Smooth muscle cell (in vitro differentiated cells): ENCODE measurements around the gene SLC16A3. TPM values are rescaled to one million over a fixed set of nuclear protein-coding genes. Genes with fewer than 3 reads are reported as not detected.

Experiments
- DNase-seq: peaks from one replicate; lab custom pipeline; 2025; ENCODE audit not compliant: unreplicated experiment; lab: John Stamatoyannopoulos, UW
- H2AFZ ChIP-seq: fragments of 200-600 bp; sonication (generic); 2 replicates; pipeline ENCODE4 v1.6.0; 2016; ENCODE audit warnings: antibody characterized with exemption, low read depth, mild to moderate bottlenecking
- H3F3A ChIP-seq: fragments of 200-600 bp; sonication (generic); 2 replicates; pipeline ENCODE4 v1.6.0; 2017; ENCODE audit warnings: antibody characterized with exemption, low read depth
- H3K27ac ChIP-seq: fragments of 200-600 bp; sonication (generic); 2 replicates; pipeline ENCODE4 v1.5.1; 2016; ENCODE audit warnings: low read depth, mild to moderate bottlenecking
- H3K27me3 ChIP-seq: fragments of 200-600 bp; sonication (generic); 2 replicates; pipeline ENCODE4 v1.6.1; 2016; ENCODE audit warnings: low read depth, mild to moderate bottlenecking
- H3K36me3 ChIP-seq: fragments of 200-600 bp; sonication (generic); 2 replicates; pipeline ENCODE4 v1.5.1; 2016; ENCODE audit warnings: low read depth
- H3K4me1 ChIP-seq: fragments of 200-600 bp; sonication (generic); 2 replicates; pipeline ENCODE4 v1.5.1; 2016; ENCODE audit warnings: low read depth
- H3K4me2 ChIP-seq: fragments of 200-600 bp; sonication (generic); 2 replicates; pipeline ENCODE4 v1.6.0; 2016; ENCODE audit warnings: mild to moderate bottlenecking
- H3K4me3 ChIP-seq: fragments of 200-600 bp; sonication (generic); 2 replicates; pipeline ENCODE4 v1.5.1; 2016; ENCODE audit warnings: mild to moderate bottlenecking
- H3K79me2 ChIP-seq: fragments of 200-600 bp; sonication (generic); 2 replicates; pipeline ENCODE4 v1.6.0; 2016; ENCODE audit warnings: low read depth, mild to moderate bottlenecking
- H3K9ac ChIP-seq: fragments of 200-600 bp; sonication (generic); 2 replicates; pipeline ENCODE4 v1.6.0; 2016; ENCODE audit warnings: low read depth
- H3K9me3 ChIP-seq: fragments of 200-600 bp; sonication (generic); replicated peaks from 2 replicates; pipeline ENCODE4 v1.5.1; 2016; ENCODE audit warnings: low read depth
- H4K20me1 ChIP-seq: fragments of 200-600 bp; sonication (generic); 2 replicates; pipeline ENCODE4 v1.6.0; 2016; ENCODE audit warnings: low read depth
- CTCF ChIP-seq: fragments of 200-600 bp; sonication (generic); IDR thresholded peaks from 2 replicates; pipeline ENCODE4 v1.5.1; 2017; ENCODE audit warnings: borderline replicate concordance, mild to moderate bottlenecking, antibody characterized with exemption; ENCODE audit not compliant: insufficient read depth, poor library complexity, severe bottlenecking
- WGBS: methylation state at CpG from one replicate; pipeline ENCODE4 v1.1.7; 2016; ENCODE audit warnings: low lambda C conversion rate; 5-methylcytosine and 5-hydroxymethylcytosine counted together
- polyA plus RNA-seq: library from polyadenylated mRNA; unstranded; fragments of >200 nt; fragmentation: Nextera tagmentation; extraction: Ambion mirVana; gene quantifications from 2 replicates; pipeline ENCODE4 v1.2.1, GENCODE V29; 2016
- total RNA-seq: library from RNA; depleted of rRNA; stranded (reverse); fragments of >200 nt; gene quantifications from 2 replicates; pipeline ENCODE4 v1.2.3, GENCODE V29; 2014

Gene SLC16A3
- total and polyA plus RNA-seq, 2 experiments from 2014 or later = 83.3 to 180 TPM

- no peaks in the 10 kb centered on the region for H3K36me3 ChIP-seq
- H3K27ac ChIP-seq = no peak overlapping the region
- no peak for TF ChIP-seq CTCF
- H3K9ac ChIP-seq = no peak overlapping the region
- no peaks in the 10 kb centered on the region for H3K9me3 ChIP-seq
- no peak overlapping the region for H2AFZ ChIP-seq
- H3K79me2 ChIP-seq = peaks cover 11% of the 10 kb centered on the region
- no peak overlapping the region for H3K4me3 ChIP-seq
- H3K4me1 ChIP-seq = peaks cover 13% of the 10 kb centered on the region
- no peaks in the 10 kb centered on the region for H3K27me3 ChIP-seq
- H4K20me1 ChIP-seq = no peaks in the 10 kb centered on the region
- WGBS = 100% methylated on average over 5 of the region's 7 CpGs
- H3F3A ChIP-seq = peaks cover 8% of the 10 kb centered on the region
- peak overlapping the region; percentile 22 for H3K4me2 ChIP-seq
- DNase-seq = no peak
These were observed 9.8 kb upstream of the SLC16A3 start for GRCh38 chr17:82219083-82219482.

DNA sequence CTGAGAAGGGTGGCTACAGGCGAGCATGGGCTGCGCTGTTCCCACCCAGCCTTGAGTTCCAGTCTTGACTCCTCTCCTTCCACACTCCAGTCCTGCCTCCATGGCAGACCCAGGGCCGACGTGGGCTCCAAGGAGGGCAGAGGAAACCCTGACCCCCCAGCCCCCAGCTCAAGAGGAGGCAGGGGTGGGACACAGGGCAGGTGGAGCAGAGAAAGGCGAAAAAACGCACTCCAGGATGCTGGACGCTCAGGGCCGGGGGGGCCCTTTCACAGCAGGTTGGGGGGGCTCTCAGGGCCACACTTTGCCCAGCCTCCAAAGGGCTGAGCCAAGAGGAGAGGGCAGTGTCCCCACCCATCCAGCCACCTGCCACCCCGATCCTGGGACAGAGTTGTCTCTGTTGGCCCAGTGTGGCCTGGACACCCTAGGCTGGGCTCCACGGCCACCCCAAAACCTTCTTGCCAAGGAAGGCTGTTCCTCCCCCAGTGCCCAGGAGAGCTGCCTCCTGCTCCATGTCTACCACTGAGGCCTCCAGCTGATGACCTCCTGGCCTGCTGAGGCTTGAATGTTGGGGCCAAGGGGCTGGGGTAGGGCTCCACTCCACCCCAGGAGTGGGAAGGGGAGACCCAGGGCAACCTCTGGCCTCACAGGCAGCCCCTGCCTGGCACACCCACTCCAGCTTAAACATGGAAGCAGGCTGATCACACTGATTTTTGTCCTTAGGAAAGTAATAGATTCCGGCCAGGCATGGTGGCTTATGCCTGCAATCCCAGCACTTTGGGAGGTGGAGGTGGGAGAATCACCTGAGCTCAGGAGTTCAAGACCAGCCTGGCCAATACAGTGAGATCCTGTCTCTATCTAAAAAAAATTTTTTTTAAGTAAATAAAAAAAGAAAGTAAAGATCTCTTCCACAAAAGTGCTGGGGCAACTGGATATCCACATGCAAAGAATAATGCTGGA lies 8.8 kb upstream of the SLC16A3 start:
- TF ChIP-seq CTCF = no peak
- no peak overlapping the region for H2AFZ ChIP-seq
- WGBS = 93% methylated on average over 11 of the region's 11 CpGs
- peaks cover 13% of the 10 kb centered on the region for H3K4me1 ChIP-seq
- no peak overlapping the region for H3K4me3 ChIP-seq
- H3K79me2 ChIP-seq = peaks cover 11% of the 10 kb centered on the region
- H3K36me3 ChIP-seq = no peaks in the 10 kb centered on the region
- H4K20me1 ChIP-seq = no peaks in the 10 kb centered on the region
- H3K9me3 ChIP-seq = no peaks in the 10 kb centered on the region
- H3F3A ChIP-seq = peaks cover 8% of the 10 kb centered on the region
- no peak overlapping the region for H3K9ac ChIP-seq
- DNase-seq = no peak
- no peak overlapping the region for H3K4me2 ChIP-seq
- H3K27ac ChIP-seq = no peak overlapping the region
- H3K27me3 ChIP-seq = no peaks in the 10 kb centered on the region

DNA sequence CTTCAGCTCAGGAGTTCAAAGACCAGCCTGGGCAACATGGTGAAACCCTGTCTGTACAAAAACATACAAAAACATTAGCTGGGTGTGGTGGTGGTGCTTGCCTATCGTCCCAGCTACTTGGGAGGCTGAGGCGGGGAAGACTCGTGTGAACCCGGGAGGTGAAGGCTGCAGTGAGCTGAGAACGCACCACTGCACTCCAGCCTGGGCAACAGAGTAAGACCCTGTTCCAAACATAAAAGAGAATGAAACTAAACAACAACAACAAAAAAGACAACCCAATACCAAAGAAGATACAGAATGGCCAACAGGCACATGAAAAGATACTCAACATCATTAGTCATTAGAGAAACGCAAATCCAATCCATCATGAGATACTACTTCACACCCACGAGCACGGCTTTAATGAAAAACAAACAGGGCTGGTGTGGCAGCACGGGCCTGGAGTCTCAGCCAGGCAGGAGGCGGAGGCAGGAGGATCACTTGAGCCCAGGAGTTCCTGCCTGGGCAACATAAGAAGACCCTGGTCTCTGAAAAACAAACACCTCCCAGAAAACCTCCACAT lies 7.4 kb upstream of the SLC16A3 start:
- Histone ChIP-seq H3F3A (peaks cover 5% of the 10 kb centered on the region), H2AFZ (no peak overlapping the region), H3K4me1 (peaks cover 10% of the 10 kb centered on the region), H3K27me3 (no peaks in the 10 kb centered on the region), H3K9ac (no peak overlapping the region), H3K79me2 (peaks cover 11% of the 10 kb centered on the region), H3K9me3 (no peaks in the 10 kb centered on the region), H3K27ac (peak overlapping the region; percentile 23), H3K4me3 (no peak overlapping the region), H3K4me2 (no peak overlapping the region), H4K20me1 (no peaks in the 10 kb centered on the region), H3K36me3 (no peaks in the 10 kb centered on the region)
- WGBS = 67% methylated on average over 10 of the region's 10 CpGs
- no peak for TF ChIP-seq CTCF
- DNase-seq = no peak

DNA sequence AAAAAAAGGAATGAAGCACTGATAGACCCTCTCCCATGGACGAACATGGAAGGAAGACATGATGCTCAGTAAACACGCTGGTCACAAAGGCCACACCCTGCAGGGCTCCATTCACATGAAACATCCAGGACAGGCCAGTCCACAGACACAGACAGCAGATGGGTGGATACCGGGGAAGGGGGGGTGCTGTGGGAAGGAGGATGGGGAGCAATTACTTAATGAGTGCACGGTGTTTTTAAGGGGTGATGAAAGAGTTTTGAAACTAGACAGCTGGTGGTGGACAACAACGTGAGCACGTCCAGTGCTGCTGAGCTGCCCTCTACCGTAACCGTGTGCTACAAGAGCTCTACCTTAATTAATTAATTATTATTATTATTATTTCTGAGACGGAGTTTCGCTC lies 6.0 kb upstream of the SLC16A3 start:
- H3K27ac ChIP-seq = no peak overlapping the region
- no peak overlapping the region for H3K4me3 ChIP-seq
- no peaks in the 10 kb centered on the region for H3K9me3 ChIP-seq
- no peaks in the 10 kb centered on the region for H3K27me3 ChIP-seq
- no peak for DNase-seq
- TF ChIP-seq CTCF = no peak
- no peaks in the 10 kb centered on the region for H3K36me3 ChIP-seq
- no peak overlapping the region for H3K4me2 ChIP-seq
- H3K9ac ChIP-seq = no peak overlapping the region
- 90% methylated on average over 10 of the region's 10 CpGs for WGBS
- no peaks in the 10 kb centered on the region for H3K4me1 ChIP-seq
- H4K20me1 ChIP-seq = no peaks in the 10 kb centered on the region
- no peak overlapping the region for H2AFZ ChIP-seq
- no peaks in the 10 kb centered on the region for H3F3A ChIP-seq
- peaks cover 11% of the 10 kb centered on the region for H3K79me2 ChIP-seq
